Measurements from ENCODE around the gene MAD2L2. TPM values are rescaled to one million over a fixed set of nuclear protein-coding genes. Genes with fewer than 3 reads are reported as not detected.

MAD2L2 gene
- total and polyA plus RNA-seq, 12 donors: 15.6 to 71.2 (median 28.1) TPM

- intact Hi-C loops (cut with DNase I): no loop called here
- peaks cover 0 to 7% of the 10 kb centered on the region in 2 donors for H3K4me1 ChIP-seq (replicated peaks in 1 of 2)
- no peak overlapping the region for H3K27ac ChIP-seq
- H3K4me3 ChIP-seq: no peak overlapping the region
- H3K9me3 ChIP-seq (replicated peaks in 1 of 3): no peaks in the 10 kb centered on the region
- DNase-seq: no peak
- H3K27me3 ChIP-seq: peaks cover 5% of the 10 kb centered on the region
- WGBS, 4 donors: 81 to 86% (median 81%) methylated on average over 9 of the region's 9 CpGs
- no peaks in the 10 kb centered on the region for H3K36me3 ChIP-seq (replicated peaks in 1 of 2)
- TF ChIP-seq, protein P1, sequence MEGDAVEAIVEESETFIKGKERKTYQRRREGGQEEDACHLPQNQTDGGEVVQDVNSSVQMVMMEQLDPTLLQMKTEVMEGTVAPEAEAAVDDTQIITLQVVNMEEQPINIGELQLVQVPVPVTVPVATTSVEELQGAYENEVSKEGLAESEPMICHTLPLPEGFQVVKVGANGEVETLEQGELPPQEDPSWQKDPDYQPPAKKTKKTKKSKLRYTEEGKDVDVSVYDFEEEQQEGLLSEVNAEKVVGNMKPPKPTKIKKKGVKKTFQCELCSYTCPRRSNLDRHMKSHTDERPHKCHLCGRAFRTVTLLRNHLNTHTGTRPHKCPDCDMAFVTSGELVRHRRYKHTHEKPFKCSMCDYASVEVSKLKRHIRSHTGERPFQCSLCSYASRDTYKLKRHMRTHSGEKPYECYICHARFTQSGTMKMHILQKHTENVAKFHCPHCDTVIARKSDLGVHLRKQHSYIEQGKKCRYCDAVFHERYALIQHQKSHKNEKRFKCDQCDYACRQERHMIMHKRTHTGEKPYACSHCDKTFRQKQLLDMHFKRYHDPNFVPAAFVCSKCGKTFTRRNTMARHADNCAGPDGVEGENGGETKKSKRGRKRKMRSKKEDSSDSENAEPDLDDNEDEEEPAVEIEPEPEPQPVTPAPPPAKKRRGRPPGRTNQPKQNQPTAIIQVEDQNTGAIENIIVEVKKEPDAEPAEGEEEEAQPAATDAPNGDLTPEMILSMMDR (IDR thresholded peaks at IDR 0.05): no peak
- TF ChIP-seq POLR2A (IDR thresholded peaks at IDR 0.05): no peak
These were observed 24.6 kb upstream of the MAD2L2 start for GRCh38 chr1:11705596-11705995.

- TF ChIP-seq, protein P1 (IDR thresholded peaks at IDR 0.05): no peak
- TF ChIP-seq POLR2A (IDR thresholded peaks at IDR 0.05): no peak
- no peaks in the 10 kb centered on the region for H3K36me3 ChIP-seq (replicated peaks in 1 of 2)
- intact Hi-C loops (cut with DNase I): no loop called here
- H3K4me1 ChIP-seq (replicated peaks in 1 of 2): peaks cover 0 to 7% of the 10 kb centered on the region in 2 donors
- H3K27ac ChIP-seq: no peak overlapping the region
- 68 to 79% (median 73%) methylated on average over 4 to 22 of the region's 22 CpGs for WGBS, 4 donors
- peaks cover 5% of the 10 kb centered on the region for H3K27me3 ChIP-seq
- DNase-seq: no peak
- H3K9me3 ChIP-seq (replicated peaks in 1 of 3): no peaks in the 10 kb centered on the region
- no peak overlapping the region for H3K4me3 ChIP-seq
These were observed 23.9 kb upstream of the MAD2L2 start for GRCh38 chr1:11704691-11705475.

GRCh38 chr1:11704194-11704529 lies 23.2 kb upstream of the MAD2L2 start:
- intact Hi-C loops (cut with DNase I): no loop called here
- TF ChIP-seq POLR2A (IDR thresholded peaks at IDR 0.05): no peak
- TF ChIP-seq, protein P1 (IDR thresholded peaks at IDR 0.05): no peak
- H3K36me3 ChIP-seq (replicated peaks in 1 of 2): no peaks in the 10 kb centered on the region
- no peaks in the 10 kb centered on the region for H3K9me3 ChIP-seq (replicated peaks in 1 of 3)
- H3K27me3 ChIP-seq: peaks cover 5% of the 10 kb centered on the region
- no peak overlapping the region for H3K4me3 ChIP-seq
- H3K4me1 ChIP-seq (replicated peaks in 1 of 2): peaks cover 0 to 7% of the 10 kb centered on the region in 2 donors
- DNase-seq: no peak
- H3K27ac ChIP-seq: no peak overlapping the region
- 71 to 80% (median 76%) methylated on average over 6 to 11 of the region's 11 CpGs for WGBS, 4 donors

DNA sequence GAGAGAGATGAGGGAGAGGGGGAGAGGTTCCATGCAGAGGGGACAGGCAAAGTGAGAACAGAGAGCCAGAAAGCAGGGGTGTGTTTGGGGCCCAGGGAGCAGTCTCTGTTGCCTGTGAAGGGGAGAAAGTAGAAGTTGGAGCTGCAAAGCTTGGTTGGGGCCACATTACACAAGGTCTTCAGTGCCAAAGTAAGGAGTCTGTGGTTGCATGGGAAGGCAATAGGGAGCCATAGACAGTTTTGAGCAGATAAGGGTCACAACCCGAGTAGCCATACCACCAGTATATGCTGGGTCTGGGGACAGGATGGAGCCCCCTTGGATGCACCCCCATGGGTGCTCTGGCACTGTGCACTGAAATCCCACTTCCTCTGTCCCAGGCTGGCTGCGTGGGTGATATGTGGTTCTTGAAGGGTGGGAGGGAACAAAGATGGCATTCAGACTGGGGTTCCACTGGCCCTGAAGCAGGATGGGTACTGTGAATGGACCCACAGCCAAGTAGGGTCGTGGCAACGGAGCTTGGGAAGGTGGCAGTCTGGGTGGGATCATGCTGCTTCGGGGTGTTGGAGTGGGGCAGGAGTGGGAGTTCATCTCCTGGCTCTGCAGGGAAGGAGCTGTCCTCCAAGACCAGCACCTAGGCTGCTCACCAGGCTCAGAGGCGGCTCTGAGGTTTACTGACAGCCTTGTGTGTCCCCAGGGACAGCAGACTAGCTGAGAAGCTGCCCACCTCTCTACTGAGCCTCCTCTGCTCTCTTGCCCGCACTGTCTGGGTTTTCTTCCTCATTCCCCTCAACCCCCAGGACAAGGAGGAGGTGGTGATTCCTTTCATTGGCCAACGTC lies 22.6 kb upstream of the MAD2L2 start:
- Histone ChIP-seq H3K27me3 (peaks cover 5% of the 10 kb centered on the region), H3K36me3 (replicated peaks in 1 of 2) (no peaks in the 10 kb centered on the region), H3K4me3 (no peak overlapping the region), H3K9me3 (replicated peaks in 1 of 3) (no peaks in the 10 kb centered on the region), H3K4me1 (replicated peaks in 1 of 2) (peaks cover 0 to 7% of the 10 kb centered on the region in 2 donors), H3K27ac (no peak overlapping the region)
- 69 to 84% (median 76%) methylated on average over 4 to 8 of the region's 8 CpGs for WGBS, 4 donors
- no peak for DNase-seq
- intact Hi-C loops (cut with DNase I): no loop called here
- TF ChIP-seq POLR2A (IDR thresholded peaks at IDR 0.05): no peak
- TF ChIP-seq, protein P1 (IDR thresholded peaks at IDR 0.05): no peak
